ENCODE measurements around the gene HOTAIR. TPM values are rescaled to one million over a fixed set of nuclear protein-coding genes. Genes with fewer than 3 reads are reported as not detected.

The HOTAIR gene
- total RNA-seq, 1 experiment from 2014 or later: 7.9 TPM

- intact Hi-C loops (cut with micrococcal nuclease; ENCODE audit: unreplicated experiment): loop anchor here (5.0 kb wide), 2 partner anchors 120 to 285 kb away; no protein-coding TSS in a partner anchor
- Histone ChIP-seq H3K27me3 (ENCODE audit: insufficient read depth, low read depth) (no peaks in the 10 kb centered on the region), H3F3A (ENCODE audit: insufficient read depth, low read depth) (peaks cover 3% of the 10 kb centered on the region; the same call in 1 of the 2 replicates), H3K27ac (no peak overlapping the region), H3K9me3 (ENCODE audit: insufficient read depth, low read depth) (no peaks in the 10 kb centered on the region), H4K20me1 (ENCODE audit: insufficient read depth) (no peaks in the 10 kb centered on the region), H3K4me1 (replicated peaks; ENCODE audit: insufficient read depth) (peaks cover 22% of the 10 kb centered on the region), H3K9me2 (ENCODE audit: insufficient read depth) (no peaks in the 10 kb centered on the region), H3K4me3 (no peak overlapping the region), H3K79me2 (ENCODE audit: low read depth) (no peaks in the 10 kb centered on the region), H3K36me3 (ENCODE audit: low read depth) (no peaks in the 10 kb centered on the region), H2AFZ (no peak overlapping the region), H3K4me2 (no peak overlapping the region)
- ChIA-PET POLR2A (ENCODE audit: unreplicated experiment) (no interaction called here), CTCF (interaction anchor here (1.1 kb wide), 1 partner anchor 214 kb away, joined by 3 read pairs; no protein-coding TSS in a partner anchor)
- no peak for DNase-seq
- BruUV-seq (replicated peaks): no TSS peak
- TF ChIP-seq, protein P1, sequence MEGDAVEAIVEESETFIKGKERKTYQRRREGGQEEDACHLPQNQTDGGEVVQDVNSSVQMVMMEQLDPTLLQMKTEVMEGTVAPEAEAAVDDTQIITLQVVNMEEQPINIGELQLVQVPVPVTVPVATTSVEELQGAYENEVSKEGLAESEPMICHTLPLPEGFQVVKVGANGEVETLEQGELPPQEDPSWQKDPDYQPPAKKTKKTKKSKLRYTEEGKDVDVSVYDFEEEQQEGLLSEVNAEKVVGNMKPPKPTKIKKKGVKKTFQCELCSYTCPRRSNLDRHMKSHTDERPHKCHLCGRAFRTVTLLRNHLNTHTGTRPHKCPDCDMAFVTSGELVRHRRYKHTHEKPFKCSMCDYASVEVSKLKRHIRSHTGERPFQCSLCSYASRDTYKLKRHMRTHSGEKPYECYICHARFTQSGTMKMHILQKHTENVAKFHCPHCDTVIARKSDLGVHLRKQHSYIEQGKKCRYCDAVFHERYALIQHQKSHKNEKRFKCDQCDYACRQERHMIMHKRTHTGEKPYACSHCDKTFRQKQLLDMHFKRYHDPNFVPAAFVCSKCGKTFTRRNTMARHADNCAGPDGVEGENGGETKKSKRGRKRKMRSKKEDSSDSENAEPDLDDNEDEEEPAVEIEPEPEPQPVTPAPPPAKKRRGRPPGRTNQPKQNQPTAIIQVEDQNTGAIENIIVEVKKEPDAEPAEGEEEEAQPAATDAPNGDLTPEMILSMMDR (conservative IDR thresholded peaks at IDR 0.05): no peak
- TF ChIP-seq EZH2 (IDR thresholded peaks at IDR 0.05; ENCODE audit: low read depth): no peak
Measured at GRCh38 chr12:53986686-53987483, 12.1 kb upstream of the HOTAIR start.

- H4K20me1 ChIP-seq (ENCODE audit: insufficient read depth): no peaks in the 10 kb centered on the region
- BruUV-seq (replicated peaks): no TSS peak
- POLR2A ChIA-PET (ENCODE audit: unreplicated experiment): no interaction called here
- CTCF ChIA-PET: interaction anchor here (1.1 kb wide), 1 partner anchor 215 kb away, joined by 3 read pairs; no protein-coding TSS in a partner anchor
- no peak overlapping the region for H3K4me2 ChIP-seq
- H3K4me1 ChIP-seq (replicated peaks; ENCODE audit: insufficient read depth): peaks cover 22% of the 10 kb centered on the region
- H3K27ac ChIP-seq: no peak overlapping the region
- H3K9me2 ChIP-seq (ENCODE audit: insufficient read depth): no peaks in the 10 kb centered on the region
- no peaks in the 10 kb centered on the region for H3K36me3 ChIP-seq (ENCODE audit: low read depth)
- no peaks in the 10 kb centered on the region for H3K27me3 ChIP-seq (ENCODE audit: insufficient read depth, low read depth)
- no peak overlapping the region for H3K4me3 ChIP-seq
- H3K9me3 ChIP-seq (ENCODE audit: insufficient read depth, low read depth): no peaks in the 10 kb centered on the region
- TF ChIP-seq, protein P1 (conservative IDR thresholded peaks at IDR 0.05): no peak
- no peak for TF ChIP-seq EZH2 (IDR thresholded peaks at IDR 0.05; ENCODE audit: low read depth)
- no peak overlapping the region for H2AFZ ChIP-seq
- DNase-seq: no peak
- H3K79me2 ChIP-seq (ENCODE audit: low read depth): no peaks in the 10 kb centered on the region
- intact Hi-C loops (cut with micrococcal nuclease; ENCODE audit: unreplicated experiment): loop anchor here (1.0 to 5.0 kb wide), 3 partner anchors 119 to 284 kb away; no protein-coding TSS in a partner anchor
- peaks cover 8% of the 10 kb centered on the region; the same call in 1 of the 2 replicates for H3F3A ChIP-seq (ENCODE audit: insufficient read depth, low read depth)
Measured at GRCh38 chr12:53985994-53986685, 11.4 kb upstream of the HOTAIR start.

DNA sequence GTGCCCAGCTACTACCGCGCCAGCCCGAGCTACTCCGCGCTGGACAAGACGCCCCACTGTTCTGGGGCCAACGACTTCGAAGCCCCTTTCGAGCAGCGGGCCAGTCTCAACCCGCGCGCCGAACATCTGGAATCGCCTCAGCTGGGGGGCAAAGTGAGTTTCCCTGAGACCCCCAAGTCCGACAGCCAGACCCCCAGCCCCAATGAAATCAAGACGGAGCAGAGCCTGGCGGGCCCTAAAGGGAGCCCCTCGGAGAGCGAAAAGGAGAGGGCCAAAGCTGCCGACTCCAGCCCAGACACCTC, 10.9 kb upstream of the HOTAIR start:
- ChIA-PET POLR2A (ENCODE audit: unreplicated experiment) (no interaction called here), CTCF (interaction anchor here (1.2 kb wide), 1 partner anchor 222 kb away, joined by 3 read pairs; no protein-coding TSS in a partner anchor)
- peaks cover 22% of the 10 kb centered on the region for H3K4me1 ChIP-seq (replicated peaks; ENCODE audit: insufficient read depth)
- H3K9me2 ChIP-seq (ENCODE audit: insufficient read depth): no peaks in the 10 kb centered on the region
- no peak overlapping the region for H3K4me3 ChIP-seq
- H3K79me2 ChIP-seq (ENCODE audit: low read depth): no peaks in the 10 kb centered on the region
- no peak for DNase-seq
- H4K20me1 ChIP-seq (ENCODE audit: insufficient read depth): no peaks in the 10 kb centered on the region
- no peaks in the 10 kb centered on the region for H3K9me3 ChIP-seq (ENCODE audit: insufficient read depth, low read depth)
- H3K27me3 ChIP-seq (ENCODE audit: insufficient read depth, low read depth): no peaks in the 10 kb centered on the region
- no TSS peak for BruUV-seq (replicated peaks)
- H2AFZ ChIP-seq: no peak overlapping the region
- no peak overlapping the region for H3K4me2 ChIP-seq
- peaks cover 9% of the 10 kb centered on the region; the same call in 1 of the 2 replicates for H3F3A ChIP-seq (ENCODE audit: insufficient read depth, low read depth)
- no peak for TF ChIP-seq EZH2 (IDR thresholded peaks at IDR 0.05; ENCODE audit: low read depth)
- TF ChIP-seq, protein P1 (conservative IDR thresholded peaks at IDR 0.05): no peak
- no peak overlapping the region for H3K27ac ChIP-seq
- intact Hi-C loops (cut with micrococcal nuclease; ENCODE audit: unreplicated experiment): loop anchor here (1.0 to 5.0 kb wide), 3 partner anchors 118 to 283 kb away; no protein-coding TSS in a partner anchor
- no peaks in the 10 kb centered on the region for H3K36me3 ChIP-seq (ENCODE audit: low read depth)

Measured in PC-9 (cell line).